ENCODE results near the gene TMEM63A.

- no peak for TF ChIP-seq POLR2A (IDR thresholded peaks at IDR 0.05)
- no peak for TF ChIP-seq CTCF (IDR thresholded peaks at IDR 0.05)
Observed at GRCh38 chr1:225915538-225915991, 33.4 kb upstream of the TMEM63A start.

All from uterus (tissue), 2 donors.